H9 (cell line): ENCODE data around the gene GCK. TPM values are rescaled to one million over a fixed set of nuclear protein-coding genes. Genes with fewer than 3 reads are reported as not detected.

Source experiments
- DNase-seq: peaks from one replicate; pipeline ENCODE4 v3.0.0-alpha.2; 2017
- H2AFZ ChIP-seq: one replicate; pipeline ENCODE4 v1.6.1; 2013; ENCODE audit warnings: mild to moderate bottlenecking, low read length, control low read depth, moderate library complexity
- H2AK5ac ChIP-seq: 2 replicates; pipeline ENCODE4 v1.6.1; 2013; ENCODE audit warnings: low read length, control low read depth, mixed read lengths; ENCODE audit not compliant: insufficient read length
- H2BK120ac ChIP-seq: one replicate; pipeline ENCODE4 v1.6.1; 2013; ENCODE audit warnings: low read depth, mild to moderate bottlenecking, low read length, control low read depth, inconsistent platforms; ENCODE audit not compliant: poor library complexity, severe bottlenecking
- H2BK12ac ChIP-seq: 2 replicates; pipeline ENCODE4 v1.6.1; 2013; ENCODE audit warnings: low read length, control low read depth, mixed read lengths, low read depth; ENCODE audit not compliant: insufficient read length
- H2BK15ac ChIP-seq: 2 replicates; pipeline ENCODE4 v1.6.1; 2013; ENCODE audit warnings: low read depth, low read length, control low read depth
- H2BK20ac ChIP-seq: one replicate; pipeline ENCODE4 v1.6.1; 2013; ENCODE audit warnings: low read depth, mild to moderate bottlenecking, low read length, control low read depth, inconsistent platforms; ENCODE audit not compliant: poor library complexity, severe bottlenecking
- H2BK5ac ChIP-seq: 2 replicates; pipeline ENCODE4 v1.6.1; 2013; ENCODE audit warnings: low read length, control low read depth, mixed read lengths; ENCODE audit not compliant: insufficient read length
- H3K14ac ChIP-seq: 2 replicates; pipeline ENCODE4 v1.6.1; 2013; ENCODE audit warnings: low read length, control low read depth; ENCODE audit not compliant: insufficient read depth
- H3K18ac ChIP-seq: 2 replicates; pipeline ENCODE4 v1.6.1; 2013; ENCODE audit warnings: low read depth, mild to moderate bottlenecking, mixed read lengths, low read length, control low read depth; ENCODE audit not compliant: insufficient read length
- H3K23ac ChIP-seq: 2 replicates; pipeline ENCODE4 v1.6.1; 2013; ENCODE audit warnings: low read length, control low read depth, mixed read lengths, low read depth; ENCODE audit not compliant: insufficient read length
- H3K23me2 ChIP-seq: 2 replicates; pipeline ENCODE4 v1.6.1; 2013; ENCODE audit warnings: low read depth, mild to moderate bottlenecking, mixed read lengths, low read length, control low read depth; ENCODE audit not compliant: insufficient read length, poor library complexity, severe bottlenecking
- H3K27ac ChIP-seq: 2 replicates; pipeline ENCODE4 v1.5.1; 2013; ENCODE audit warnings: low read length, control low read depth, mixed read lengths, low read depth; ENCODE audit not compliant: insufficient read length
- H3K27me3 ChIP-seq: 2 replicates; pipeline ENCODE4 v1.6.1; 2013; ENCODE audit warnings: low read length, control low read depth, inconsistent platforms; ENCODE audit not compliant: insufficient read depth
- H3K4ac ChIP-seq: 2 replicates; pipeline ENCODE4 v1.6.1; 2013; ENCODE audit warnings: low read depth, mild to moderate bottlenecking, control low read depth, inconsistent platforms, low read length, moderate library complexity
- H3K4me1 ChIP-seq: 2 replicates; pipeline ENCODE4 v1.6.1; 2013; ENCODE audit warnings: low read length, control low read depth, inconsistent platforms; ENCODE audit not compliant: insufficient read depth
- H3K4me2 ChIP-seq: 2 replicates; pipeline ENCODE4 v1.6.1; 2013; ENCODE audit warnings: low read length, control low read depth, mixed read lengths; ENCODE audit not compliant: insufficient read length, insufficient read depth
- H3K56ac ChIP-seq: 2 replicates; pipeline ENCODE4 v1.6.1; 2013; ENCODE audit warnings: low read depth, mild to moderate bottlenecking, mixed read lengths, low read length, control low read depth; ENCODE audit not compliant: insufficient read length
- H3K79me1 ChIP-seq: 2 replicates; pipeline ENCODE4 v1.6.1; 2013; ENCODE audit warnings: low read depth, mild to moderate bottlenecking, moderate library complexity, low read length, control low read depth, inconsistent platforms; ENCODE audit not compliant: insufficient read depth, poor library complexity, severe bottlenecking
- H3K79me2 ChIP-seq: 2 replicates; pipeline ENCODE4 v1.6.1; 2013; ENCODE audit warnings: low read length, control low read depth, inconsistent platforms; ENCODE audit not compliant: insufficient read depth
- H3K9ac ChIP-seq: 2 replicates; pipeline ENCODE4 v1.6.1; 2013; ENCODE audit warnings: low read length, control low read depth, mixed read lengths; ENCODE audit not compliant: insufficient read length; ENCODE audit errors: extremely low read depth
- H3K9me3 ChIP-seq: one replicate; pipeline ENCODE4 v1.6.1; 2013; ENCODE audit warnings: low read depth, low read length, inconsistent platforms; ENCODE audit not compliant: control insufficient read depth
- H3T11ph ChIP-seq: one replicate; pipeline ENCODE4 v1.6.1; 2013; ENCODE audit warnings: mild to moderate bottlenecking, low read length, control low read depth, inconsistent platforms
- H4K20me1 ChIP-seq: one replicate; pipeline ENCODE4 v1.6.1; 2013; ENCODE audit not compliant: control insufficient read depth, insufficient read length, insufficient read depth
- H4K5ac ChIP-seq: 2 replicates; pipeline ENCODE4 v1.6.1; 2013; ENCODE audit warnings: low read depth, mild to moderate bottlenecking, mixed read lengths, low read length, control low read depth; ENCODE audit not compliant: insufficient read length
- H4K8ac ChIP-seq: replicated peaks from 2 replicates; pipeline ENCODE4 v1.6.1; 2013; ENCODE audit warnings: low read length, control low read depth, mixed read lengths, low read depth; ENCODE audit not compliant: insufficient read length
- H4K91ac ChIP-seq: 2 replicates; pipeline ENCODE4 v1.6.1; 2013; ENCODE audit warnings: low read depth, mild to moderate bottlenecking, moderate library complexity, mixed read lengths, low read length, control low read depth; ENCODE audit not compliant: insufficient read length
- H3K27ac Mint-ChIP-seq, 3 experiments: 2 replicates in 2 of 3; 3 replicates in 1 of 3; pipeline ENCODE4 v1.8.0; 2020 to 2021; ENCODE audit warnings: mixed read lengths in 3 of 3, mild to moderate bottlenecking in 1 of 3, moderate library complexity in 1 of 3
- H3K27me3 Mint-ChIP-seq: 2 replicates; pipeline ENCODE4 v1.8.0; 2021; ENCODE audit warnings: low read depth, mild to moderate bottlenecking, moderate library complexity, mixed read lengths
- H3K36me3 Mint-ChIP-seq, 3 experiments: 2 replicates in 2 of 3; 3 replicates in 1 of 3; pipeline ENCODE4 v1.8.0; 2020 to 2021; ENCODE audit warnings: low read depth in 3 of 3, mixed read lengths in 3 of 3; ENCODE audit not compliant: insufficient read depth in 1 of 3
- H3K4me1 Mint-ChIP-seq, 2 experiments: 2 replicates each; pipeline ENCODE4 v1.8.0; 2020; ENCODE audit warnings: mixed read lengths in 2 of 2
- H3K4me3 Mint-ChIP-seq, 2 experiments: 2 replicates in 1 of 2; 3 replicates in 1 of 2; pipeline ENCODE4 v1.8.0; 2020 to 2021; ENCODE audit warnings: mild to moderate bottlenecking in 2 of 2, mixed read lengths in 2 of 2, moderate library complexity in 1 of 2
- H3K9me3 Mint-ChIP-seq, 2 experiments: 2 replicates in 1 of 2; 3 replicates in 1 of 2; pipeline ENCODE4 v1.8.0; 2020; ENCODE audit warnings: mild to moderate bottlenecking in 2 of 2, mixed read lengths in 2 of 2, moderate library complexity in 1 of 2
- CTCF ChIP-seq: fragments of 200-600 bp; sonication (generic); conservative IDR thresholded peaks from 3 replicates; pipeline ENCODE4 v1.8.0; 2021; ENCODE audit warnings: antibody characterized with exemption, mild to moderate bottlenecking
- whole genome bisulfite sequencing: extraction: QIAGEN DNeasy Blood & Tissue Kit; methylation state at CpG from one replicate; pipeline ENCODE4 v1.1.7; 2013; ENCODE audit warnings: missing lambda C conversion rate, low lambda C conversion rate, mixed read lengths; ENCODE audit not compliant: insufficient read length; ENCODE audit errors: extremely low coverage; 5-methylcytosine and 5-hydroxymethylcytosine counted together
- total RNA-seq: library from RNA; stranded (reverse); gene quantifications from 2 replicates; pipeline ENCODE4 v1.2.1, GENCODE V29; 2021

The GCK gene
- total RNA-seq, 1 experiment from 2014 or later = 0.98 TPM

GRCh38 chr7:44215531-44215930, 26.3 kb upstream of the GCK start:
- no peaks in the 10 kb centered on the region for H3K27me3 Mint-ChIP-seq
- Histone ChIP-seq H3K79me2 (no peaks in the 10 kb centered on the region), H3K4me1 (no peaks in the 10 kb centered on the region)

More at GRCh38 chr7:44215531-44215930, 26.3 kb upstream of the GCK start:
- no peak overlapping the region for H3K4me2 ChIP-seq
- H3K36me3 Mint-ChIP-seq = peaks cover 13 to 22% (median 19%) of the 10 kb centered on the region in 3 experiments
- WGBS = no CpG with 5 or more reads among the region's 7 CpGs
- H2BK12ac ChIP-seq = no peak overlapping the region
- H4K8ac ChIP-seq = no peak overlapping the region
- no peak overlapping the region for H3K27ac ChIP-seq
- no peak overlapping the region for H4K5ac ChIP-seq
- H3T11ph ChIP-seq = no peak overlapping the region
- H3K4me3 Mint-ChIP-seq = no peak overlapping the region
- peak overlapping the region in 2 of 3 experiments; percentile 43 to 85; a peak in 3 of 7 replicates for H3K27ac Mint-ChIP-seq
- H3K23ac ChIP-seq = no peak overlapping the region
- H3K23me2 ChIP-seq = no peaks in the 10 kb centered on the region
- H3K9ac ChIP-seq = no peak overlapping the region
- H3K9me3 Mint-ChIP-seq = no peaks in the 10 kb centered on the region; a peak in 1 of 5 replicates
- H4K91ac ChIP-seq = no peak overlapping the region
- peaks cover 28 to 54% of the 10 kb centered on the region in 2 experiments for H3K4me1 Mint-ChIP-seq
- no peak for DNase-seq
- H2BK5ac ChIP-seq = no peak overlapping the region
- no peak overlapping the region for H3K18ac ChIP-seq
- H3K27me3 ChIP-seq = no peaks in the 10 kb centered on the region
- H3K4ac ChIP-seq = no peak overlapping the region
- no peak overlapping the region for H3K14ac ChIP-seq
- no peaks in the 10 kb centered on the region for H3K79me1 ChIP-seq
- no peak for TF ChIP-seq CTCF
- no peaks in the 10 kb centered on the region for H4K20me1 ChIP-seq
- no peak overlapping the region for H2BK15ac ChIP-seq
- no peak overlapping the region for H2AK5ac ChIP-seq
- no peak overlapping the region for H2BK20ac ChIP-seq
- no peaks in the 10 kb centered on the region for H3K9me3 ChIP-seq
- no peak overlapping the region for H2AFZ ChIP-seq
- no peak overlapping the region for H3K56ac ChIP-seq
- no peak overlapping the region for H2BK120ac ChIP-seq
